DMS153 treated with DMSO at 0.1 percent for 48 hours (cell line): ENCODE results near the gene ATP8A1.

Experiments used
- DNase-seq: peaks from one replicate; lab custom pipeline; 2025; ENCODE audit not compliant: unreplicated experiment; lab: John Stamatoyannopoulos, UW

Gene ATP8A1

GRCh38 chr4:42574870-42575430 lies 82.0 kb downstream of the ATP8A1 start:
- DNase-seq, result no peak

GRCh38 chr4:42573249-42573648 lies 83.7 kb downstream of the ATP8A1 start:
- no peak for DNase-seq

GRCh38 chr4:42570221-42570620 lies 86.7 kb downstream of the ATP8A1 start:
- DNase-seq, result no peak

- DNase-seq, result peak; percentile 13
These were observed 88.2 kb downstream of the ATP8A1 start for GRCh38 chr4:42568610-42569207.

GRCh38 chr4:42566835-42567234 lies 90.1 kb downstream of the ATP8A1 start:
- DNase-seq, result no peak

GRCh38 chr4:42562016-42562415 lies 94.9 kb downstream of the ATP8A1 start:
- DNase-seq, result no peak

- no peak for DNase-seq
These were observed 95.9 kb downstream of the ATP8A1 start for GRCh38 chr4:42561031-42561430.

- DNase-seq, result no peak
These were observed 96.4 kb downstream of the ATP8A1 start for GRCh38 chr4:42560467-42560861.

- DNase-seq, result no peak
These were observed 98.7 kb downstream of the ATP8A1 start for GRCh38 chr4:42558156-42558555.

GRCh38 chr4:42555828-42556227 lies 101.1 kb downstream of the ATP8A1 start:
- DNase-seq, result no peak

- no peak for DNase-seq
These were observed 102.8 kb downstream of the ATP8A1 start for GRCh38 chr4:42554072-42554471.

GRCh38 chr4:42549896-42550295 lies 107.0 kb downstream of the ATP8A1 start:
- no peak for DNase-seq

GRCh38 chr4:42547805-42548204 lies 109.1 kb downstream of the ATP8A1 start:
- DNase-seq, result no peak

- DNase-seq, result no peak
These were observed 113.1 kb downstream of the ATP8A1 start for GRCh38 chr4:42543762-42544161.

- no peak for DNase-seq
These were observed 113.8 kb downstream of the ATP8A1 start for GRCh38 chr4:42543126-42543525.

- no peak for DNase-seq
These were observed 115.3 kb downstream of the ATP8A1 start for GRCh38 chr4:42541647-42542046.

GRCh38 chr4:42533042-42533441 lies 123.9 kb downstream of the ATP8A1 start:
- no peak for DNase-seq

- no peak for DNase-seq
These were observed 125.4 kb downstream of the ATP8A1 start for GRCh38 chr4:42531341-42532030.

- DNase-seq, result no peak
These were observed 133.7 kb downstream of the ATP8A1 start for GRCh38 chr4:42523066-42523718.

GRCh38 chr4:42519803-42520417 lies 137.0 kb downstream of the ATP8A1 start:
- no peak for DNase-seq

GRCh38 chr4:42515156-42515884 lies 141.6 kb downstream of the ATP8A1 start:
- no peak for DNase-seq
